HCT116 (cell line): Measurements from ENCODE around the gene SLC35F1. TPM values are rescaled to one million over a fixed set of nuclear protein-coding genes. Genes with fewer than 3 reads are reported as not detected.

ENCODE experiments used
- ATAC-seq: fragments of 200-7000 bp; cut with Tn5 transposase; 2 replicates; pipeline ENCODE4 v1.9.1; 2020; ENCODE audit warnings: mild to moderate bottlenecking, moderate library complexity
- BruUV-seq: library from RNA; stranded (reverse); fragments of 400-500 nt; replicated peaks from 2 replicates; lab custom pipeline; 2021; lab: Mats Ljungman, UMichigan
- CTCF ChIA-PET: fragments of 300-600 bp; sonication (Branson Sonifier 250); formaldehyde crosslinking; loops from one replicate; lab custom pipeline; 2021; ENCODE audit warnings: antibody characterized with exemption; lab: Charles Lee
- POLR2A ChIA-PET: fragments of 300-600, 350-600 bp; sonication (Branson Sonifier 250); formaldehyde crosslinking; loops from one replicate; lab custom pipeline; 2021; ENCODE audit warnings: antibody characterized with exemption; lab: Charles Lee
- RAD21 ChIA-PET, 2 experiments: fragments of 300-600 bp; sonication (Branson Sonifier 250); formaldehyde crosslinking; loops; one replicate each; lab custom pipeline; 2023; ENCODE audit warnings: low total read pairs in 2 of 2; ENCODE audit not compliant: uncharacterized antibody in 2 of 2, unreplicated experiment in 2 of 2, low non-redundant PET in 1 of 2; lab: Charles Lee
- DNase-seq: peaks from one replicate; pipeline ENCODE4 v3.0.0-alpha.2; 2010; ENCODE audit warnings: low read depth, low spot score
- H2AFZ ChIP-seq: fragments of 200-600 bp; shearing (Covaris generic), sonication (generic); 2 replicates; pipeline ENCODE4 v1.6.1; 2017; ENCODE audit warnings: low read depth, mixed run types, mixed read lengths, antibody characterized with exemption, low read length; ENCODE audit not compliant: poor library complexity, severe bottlenecking
- H3K27ac ChIP-seq: 2 replicates; pipeline ENCODE4 v1.5.1; 2012; ENCODE audit warnings: low read depth, low read length
- H3K27me3 ChIP-seq: fragments of 200-600 bp; sonication (generic); 2 replicates; pipeline ENCODE4 v1.6.1; 2016; ENCODE audit warnings: mixed run types, low read length, mixed read lengths; ENCODE audit not compliant: insufficient read depth
- H3K36me3 ChIP-seq, 2 experiments: fragments of 200-500 bp in 1 of 2; fragments of 200-600 bp in 1 of 2; sonication (Bioruptor generic) in 1 of 2; sonication (generic) in 1 of 2; 2 replicates each; pipeline versions ENCODE4 v1.5.1 to v1.6.1; 2014 to 2016; ENCODE audit warnings: low read length in 2 of 2, inconsistent platforms in 1 of 2, mixed read lengths in 1 of 2, mixed run types in 1 of 2; ENCODE audit not compliant: insufficient read depth in 2 of 2, control insufficient read depth in 1 of 2
- H3K4me1 ChIP-seq, 2 experiments: fragments of 200-600 bp in 1 of 2; sonication (generic) in 1 of 2; 2 replicates each; pipeline versions ENCODE4 v1.5.1 to v1.6.1; 2012 to 2017; ENCODE audit warnings: low read length in 2 of 2, inconsistent platforms in 1 of 2, mild to moderate bottlenecking in 1 of 2, mixed read lengths in 1 of 2, mixed run types in 1 of 2, moderate library complexity in 1 of 2; ENCODE audit not compliant: insufficient read depth in 2 of 2, control insufficient read depth in 1 of 2
- H3K4me2 ChIP-seq: fragments of 200-600 bp; sonication (generic); 2 replicates; pipeline ENCODE4 v1.6.1; 2017; ENCODE audit warnings: mixed run types, low read length, mixed read lengths
- H3K4me3 ChIP-seq, 2 experiments: fragments of 200-600 bp in 1 of 2; sonication (generic) in 1 of 2; replicated peaks in 1 of 2; 2 replicates each; pipeline ENCODE4 v1.5.1; 2011 to 2016; ENCODE audit warnings: low read length in 2 of 2, control low read depth in 1 of 2, low read depth in 1 of 2, mild to moderate bottlenecking in 1 of 2, mixed read lengths in 1 of 2, mixed run types in 1 of 2
- H3K79me2 ChIP-seq: fragments of 200-600 bp; sonication (generic); 2 replicates; pipeline ENCODE4 v1.6.1; 2017; ENCODE audit warnings: mild to moderate bottlenecking, mixed run types, low read length, moderate library complexity, mixed read lengths; ENCODE audit not compliant: insufficient read depth
- H3K9ac ChIP-seq: fragments of 200-600 bp; sonication (generic); 2 replicates; pipeline ENCODE4 v1.6.1; 2016; ENCODE audit warnings: low read length, mixed read lengths
- H3K9me2 ChIP-seq: fragments of 200-600 bp; sonication (generic), shearing (Covaris generic); 2 replicates; pipeline ENCODE4 v1.6.1; 2017; ENCODE audit warnings: mixed run types, mild to moderate bottlenecking, moderate library complexity; ENCODE audit not compliant: insufficient read depth
- H3K9me3 ChIP-seq, 2 experiments: fragments of 200-500 bp in 1 of 2; fragments of 200-600 bp in 1 of 2; sonication (Bioruptor generic) in 1 of 2; sonication (generic) in 1 of 2; 2 replicates each; pipeline ENCODE4 v1.6.1; 2014 to 2017; ENCODE audit warnings: low read length in 2 of 2, mixed read lengths in 2 of 2, inconsistent platforms in 1 of 2, low read depth in 1 of 2, mild to moderate bottlenecking in 1 of 2, mixed run types in 1 of 2, moderate library complexity in 1 of 2; ENCODE audit not compliant: control insufficient read depth in 1 of 2, insufficient read depth in 1 of 2
- H4K20me1 ChIP-seq: fragments of 200-600 bp; sonication (generic), shearing (Covaris generic); 2 replicates; pipeline ENCODE4 v1.6.1; 2017; ENCODE audit warnings: mixed run types, mild to moderate bottlenecking, moderate library complexity; ENCODE audit not compliant: insufficient read depth
- EZH2phosphoT487 ChIP-seq: fragments of 200-600 bp; IDR thresholded peaks from 2 replicates; pipeline ENCODE4 v1.6.1; 2018; ENCODE audit warnings: antibody characterized with exemption, borderline replicate concordance
- JUND ChIP-seq: IDR thresholded peaks from 2 replicates; pipeline ENCODE4 v1.6.1; 2012
- POLR2A ChIP-seq: IDR thresholded peaks from 2 replicates; pipeline ENCODE4 v1.7.0; 2011; ENCODE audit warnings: borderline replicate concordance; ENCODE audit not compliant: insufficient read depth, insufficient read length; ENCODE audit errors: extremely low read depth
- REST ChIP-seq: IDR thresholded peaks from 2 replicates; pipeline ENCODE4 v1.6.1; 2012; ENCODE audit warnings: low read depth
- SIN3A ChIP-seq: IDR thresholded peaks from 2 replicates; pipeline ENCODE4 v1.6.1; 2012; ENCODE audit warnings: low read depth
- SP1 ChIP-seq: IDR thresholded peaks from 2 replicates; pipeline ENCODE4 v1.6.1; 2012; ENCODE audit warnings: low read depth
- SRF ChIP-seq: IDR thresholded peaks from 2 replicates; pipeline ENCODE4 v1.6.1; 2012; ENCODE audit warnings: low read depth
- TCF7L2 ChIP-seq: IDR thresholded peaks from 2 replicates; pipeline ENCODE4 v1.7.0; 2011; ENCODE audit warnings: borderline replicate concordance, inconsistent platforms; ENCODE audit not compliant: insufficient read depth, insufficient read length; ENCODE audit errors: extremely low read depth
- YY1 ChIP-seq: IDR thresholded peaks from 2 replicates; pipeline ENCODE4 v1.6.1; 2011; ENCODE audit warnings: low read length, low read depth, moderate library complexity, mild to moderate bottlenecking; ENCODE audit not compliant: insufficient replicate concordance; ENCODE audit errors: extremely low read depth
- ZFX ChIP-seq: fragments of 450-650 bp; IDR thresholded peaks from 2 replicates; pipeline ENCODE4 v1.6.1; 2017
- ZNF274 ChIP-seq: fragments of 200-500 bp; sonication (Bioruptor generic); IDR thresholded peaks from 2 replicates; pipeline ENCODE4 v1.6.1; 2014; ENCODE audit warnings: mild to moderate bottlenecking, low read depth, low read length, inconsistent platforms
- intact Hi-C: fragments of 100-400 bp; cut with micrococcal nuclease; formaldehyde crosslinking; loops from 2 replicates; pipeline ENCODE4 v1.10.0; 2022
- total RNA-seq: library from RNA; stranded (reverse); gene quantifications from one replicate; pipeline ENCODE4 v1.2.1, GENCODE V29; 2021; ENCODE audit not compliant: unreplicated experiment
- TF ChIP-seq, protein P1 (sequence below): IDR thresholded peaks from 2 replicates; pipeline ENCODE4 v1.6.1; 2011; ENCODE audit warnings: mild to moderate bottlenecking, low read length, moderate library complexity; ENCODE audit not compliant: insufficient replicate concordance; ENCODE audit errors: extremely low read depth

SLC35F1 gene
- total RNA-seq, 1 experiment from 2014 or later = 0.07 TPM

- Histone ChIP-seq H3K4me3 (no peak overlapping the region), H3K79me2 (no peaks in the 10 kb centered on the region), H2AFZ (no peak overlapping the region), H3K27me3 (no peaks in the 10 kb centered on the region), H3K27ac (no peak overlapping the region), H3K9me3 (no peaks in the 10 kb centered on the region), H3K9ac (no peak overlapping the region), H3K4me1 (no peaks in the 10 kb centered on the region), H3K36me3 (no peaks in the 10 kb centered on the region), H3K4me2 (no peak overlapping the region), H4K20me1 (no peaks in the 10 kb centered on the region), H3K9me2 (no peaks in the 10 kb centered on the region)
- RAD21 ChIA-PET = no interaction called here
- intact Hi-C loops = no loop called here
- CTCF ChIA-PET = no interaction called here
- no TSS peak for BruUV-seq
- TF ChIP-seq SIN3A = no peak
- no peak for TF ChIP-seq SRF
- TF ChIP-seq, protein P1, sequence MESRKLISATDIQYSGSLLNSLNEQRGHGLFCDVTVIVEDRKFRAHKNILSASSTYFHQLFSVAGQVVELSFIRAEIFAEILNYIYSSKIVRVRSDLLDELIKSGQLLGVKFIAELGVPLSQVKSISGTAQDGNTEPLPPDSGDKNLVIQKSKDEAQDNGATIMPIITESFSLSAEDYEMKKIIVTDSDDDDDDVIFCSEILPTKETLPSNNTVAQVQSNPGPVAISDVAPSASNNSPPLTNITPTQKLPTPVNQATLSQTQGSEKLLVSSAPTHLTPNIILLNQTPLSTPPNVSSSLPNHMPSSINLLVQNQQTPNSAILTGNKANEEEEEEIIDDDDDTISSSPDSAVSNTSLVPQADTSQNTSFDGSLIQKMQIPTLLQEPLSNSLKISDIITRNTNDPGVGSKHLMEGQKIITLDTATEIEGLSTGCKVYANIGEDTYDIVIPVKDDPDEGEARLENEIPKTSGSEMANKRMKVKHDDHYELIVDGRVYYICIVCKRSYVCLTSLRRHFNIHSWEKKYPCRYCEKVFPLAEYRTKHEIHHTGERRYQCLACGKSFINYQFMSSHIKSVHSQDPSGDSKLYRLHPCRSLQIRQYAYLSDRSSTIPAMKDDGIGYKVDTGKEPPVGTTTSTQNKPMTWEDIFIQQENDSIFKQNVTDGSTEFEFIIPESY = no peak
- TF ChIP-seq YY1 = no peak
- no peak for TF ChIP-seq TCF7L2
- no peak for TF ChIP-seq JUND
- no peak for TF ChIP-seq ZNF274
- DNase-seq = no peak
- POLR2A ChIA-PET = no interaction called here
- ATAC-seq = no peak
These were observed 216.5 kb downstream of the SLC35F1 start for GRCh38 chr6:118123503-118124037.

DNA sequence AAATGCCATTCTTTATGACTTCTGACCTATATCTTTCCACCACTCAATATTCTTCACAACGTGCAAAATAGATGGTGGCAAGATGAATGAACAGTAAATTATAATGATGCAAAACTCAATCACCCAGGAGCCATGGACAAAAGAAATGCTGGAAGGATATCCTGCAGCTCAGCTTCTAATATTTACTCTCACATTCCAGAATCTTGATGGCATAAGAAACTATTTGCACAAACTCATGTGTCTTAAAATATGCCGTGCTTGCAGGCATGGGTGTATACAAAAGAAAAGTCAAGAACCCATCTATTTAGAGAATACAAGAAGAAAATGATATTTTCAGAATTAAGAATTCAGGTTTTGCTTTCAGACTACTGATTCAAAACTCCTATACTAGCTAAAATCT, 217.8 kb downstream of the SLC35F1 start:
- Histone ChIP-seq H3K4me3 (no peak overlapping the region), H3K4me1 (no peaks in the 10 kb centered on the region), H2AFZ (no peak overlapping the region), H3K27ac (no peak overlapping the region), H3K27me3 (no peaks in the 10 kb centered on the region), H3K9me2 (no peaks in the 10 kb centered on the region), H3K9ac (no peak overlapping the region), H4K20me1 (no peaks in the 10 kb centered on the region), H3K79me2 (no peaks in the 10 kb centered on the region), H3K36me3 (no peaks in the 10 kb centered on the region), H3K9me3 (no peaks in the 10 kb centered on the region), H3K4me2 (no peak overlapping the region)
- RAD21 ChIA-PET = no interaction called here
- CTCF ChIA-PET = no interaction called here
- BruUV-seq = no TSS peak
- TF ChIP-seq SP1 (no peak), POLR2A (no peak), ZFX (no peak), ZNF274 (no peak), EZH2phosphoT487 (no peak), REST (no peak), SRF (no peak)
- POLR2A ChIA-PET = no interaction called here
- DNase-seq (no peak), ATAC-seq (no peak)
- intact Hi-C loops = no loop called here
